CD4-positive, CD25-positive, alpha-beta regulatory T cell (primary cell): ENCODE results near the gene CDKAL1. TPM values are rescaled to one million over a fixed set of nuclear protein-coding genes. Genes with fewer than 3 reads are reported as not detected.

Source experiments
- ATAC-seq, 2 donors: fragments of 150-1000 bp; cut with Tn5 transposase; one replicate each; pipeline ENCODE4 v1.10.0; 2021; ENCODE audit warnings: low read depth in 2 of 2, moderate number of reproducible peaks in 2 of 2, moderate library complexity in 1 of 2
- DNase-seq, 3 donors: peaks; one replicate each; pipeline versions ENCODE4 v3.0.0 to v3.0.0-alpha.2; 2012 to 2022; ENCODE audit warnings: mixed read lengths in 1 of 3
- H3K27ac ChIP-seq: one replicate; pipeline ENCODE4 v1.7.0; 2013; ENCODE audit warnings: mild to moderate bottlenecking, low read length; ENCODE audit not compliant: insufficient read depth, poor library complexity, severe bottlenecking
- H3K27me3 ChIP-seq: one replicate; pipeline ENCODE4 v1.7.0; 2013; ENCODE audit warnings: low read length; ENCODE audit not compliant: control insufficient read depth, insufficient read depth
- H3K36me3 ChIP-seq: one replicate; pipeline ENCODE4 v1.7.0; 2013; ENCODE audit warnings: mild to moderate bottlenecking, low read length, moderate library complexity; ENCODE audit not compliant: control insufficient read depth, insufficient read depth
- H3K4me1 ChIP-seq: 2 replicates; pipeline ENCODE4 v1.7.0; 2013; ENCODE audit warnings: mild to moderate bottlenecking, low read length; ENCODE audit not compliant: insufficient read depth, control insufficient read depth, poor library complexity, severe bottlenecking
- H3K4me3 ChIP-seq: one replicate; pipeline ENCODE4 v1.7.0; 2013; ENCODE audit warnings: low read depth, mild to moderate bottlenecking, low read length, moderate library complexity
- H3K9me3 ChIP-seq, 2 experiments: 1 replicate in 1 of 2; 2 replicates in 1 of 2; pipeline ENCODE4 v1.7.0; 2013; ENCODE audit warnings: low read length in 2 of 2, mild to moderate bottlenecking in 1 of 2, moderate library complexity in 1 of 2; ENCODE audit not compliant: control insufficient read depth in 2 of 2
- H3K27ac Mint-ChIP-seq, 3 donors: one replicate each; pipeline ENCODE4 v1.8.0; 2020 to 2022; ENCODE audit warnings: mild to moderate bottlenecking in 3 of 3, mixed read lengths in 3 of 3, moderate library complexity in 2 of 3
- H3K27me3 Mint-ChIP-seq: one replicate; pipeline ENCODE4 v1.8.0; 2022; ENCODE audit warnings: mild to moderate bottlenecking, mixed read lengths
- H3K36me3 Mint-ChIP-seq: one replicate; pipeline ENCODE4 v1.8.0; 2020; ENCODE audit warnings: mixed read lengths
- H3K4me1 Mint-ChIP-seq, 4 donors: one replicate each; pipeline ENCODE4 v1.8.0; 2020 to 2022; ENCODE audit warnings: mixed read lengths in 4 of 4, mild to moderate bottlenecking in 1 of 4
- H3K4me3 Mint-ChIP-seq, 4 donors: one replicate each; pipeline ENCODE4 v1.8.0; 2020 to 2022; ENCODE audit warnings: mild to moderate bottlenecking in 4 of 4, mixed read lengths in 4 of 4, moderate library complexity in 3 of 4
- H3K9me3 Mint-ChIP-seq, 7 donors: one replicate each; pipeline ENCODE4 v1.8.0; 2020 to 2022; ENCODE audit warnings: mixed read lengths in 7 of 7, mild to moderate bottlenecking in 3 of 7, moderate library complexity in 2 of 7
- polyA plus RNA-seq, 4 donors: library from polyadenylated mRNA; unstranded; fragments of 300-500 nt; fragmentation: Illumina TruSeq; gene quantifications; one replicate each; pipeline ENCODE4 v1.2.3, GENCODE V29; 2021
- total RNA-seq: library from RNA; stranded (reverse); gene quantifications from one replicate; pipeline ENCODE4 v1.2.3, GENCODE V29; 2022

Gene CDKAL1
- total and polyA plus RNA-seq, 5 donors from 2014 or later, result 26.1 to 39.4 (median 30.4) TPM

GRCh38 chr6:21023210-21023609 lies 489.0 kb downstream of the CDKAL1 start:
- H3K36me3 Mint-ChIP-seq, result peaks cover 29% of the 10 kb centered on the region
- DNase-seq (no peak), ATAC-seq (no peak)
- H3K4me1 ChIP-seq, result no peaks in the 10 kb centered on the region
- no peaks in the 10 kb centered on the region for H3K27me3 Mint-ChIP-seq
- peaks cover 0 to 16% (median 7%) of the 10 kb centered on the region in 4 donors for H3K4me1 Mint-ChIP-seq
- H3K4me3 ChIP-seq, result no peak overlapping the region
- H3K27ac ChIP-seq, result no peak overlapping the region
- peaks cover 0 to 8% (median 2%) of the 10 kb centered on the region in 7 donors for H3K9me3 Mint-ChIP-seq
- H3K27ac Mint-ChIP-seq, result no peak overlapping the region
- peaks cover 4% of the 10 kb centered on the region for H3K36me3 ChIP-seq
- H3K27me3 ChIP-seq, result no peaks in the 10 kb centered on the region
- H3K4me3 Mint-ChIP-seq, result no peak overlapping the region
- H3K9me3 ChIP-seq, result no peaks in the 10 kb centered on the region

- H3K4me1 ChIP-seq, result no peaks in the 10 kb centered on the region
- DNase-seq (no peak), ATAC-seq (no peak)
- H3K27ac ChIP-seq, result no peak overlapping the region
- H3K27ac Mint-ChIP-seq, result no peak overlapping the region
- no peaks in the 10 kb centered on the region for H3K27me3 Mint-ChIP-seq
- H3K27me3 ChIP-seq, result no peaks in the 10 kb centered on the region
- peaks cover 0 to 16% (median 7%) of the 10 kb centered on the region in 4 donors for H3K4me1 Mint-ChIP-seq
- H3K36me3 ChIP-seq, result peaks cover 7% of the 10 kb centered on the region
- peaks cover 38% of the 10 kb centered on the region for H3K36me3 Mint-ChIP-seq
- H3K9me3 ChIP-seq, result no peaks in the 10 kb centered on the region
- H3K9me3 Mint-ChIP-seq, result peaks cover 0 to 8% (median 3%) of the 10 kb centered on the region in 7 donors
- no peak overlapping the region for H3K4me3 Mint-ChIP-seq
- H3K4me3 ChIP-seq, result no peak overlapping the region
These were observed 490.4 kb downstream of the CDKAL1 start for GRCh38 chr6:21024616-21025015.

- Histone ChIP-seq H3K27ac (no peak overlapping the region), H3K36me3 (peaks cover 7% of the 10 kb centered on the region), H3K4me3 (no peak overlapping the region), H3K4me1 (no peaks in the 10 kb centered on the region), H3K9me3 (no peaks in the 10 kb centered on the region), H3K27me3 (no peaks in the 10 kb centered on the region)
- no peak for DNase-seq
- Mint-ChIP-seq H3K4me3 (no peak overlapping the region), H3K27ac (peak overlapping the region in 1 of 3 donors; percentile 30), H3K36me3 (peaks cover 39% of the 10 kb centered on the region), H3K27me3 (no peaks in the 10 kb centered on the region), H3K9me3 (peaks cover 0 to 8% (median 3%) of the 10 kb centered on the region in 7 donors), H3K4me1 (peaks cover 0 to 16% (median 7%) of the 10 kb centered on the region in 4 donors)
- no peak for ATAC-seq
These were observed 492.5 kb downstream of the CDKAL1 start for GRCh38 chr6:21026576-21027273.

GRCh38 chr6:21027507-21027906 lies 493.2 kb downstream of the CDKAL1 start:
- H3K4me1 ChIP-seq, result no peaks in the 10 kb centered on the region
- no peaks in the 10 kb centered on the region for H3K27me3 ChIP-seq
- Mint-ChIP-seq H3K27ac (no peak overlapping the region), H3K4me3 (no peak overlapping the region), H3K4me1 (peaks cover 0 to 12% (median 6%) of the 10 kb centered on the region in 4 donors), H3K36me3 (peaks cover 38% of the 10 kb centered on the region), H3K9me3 (peaks cover 0 to 8% (median 3%) of the 10 kb centered on the region in 7 donors), H3K27me3 (no peaks in the 10 kb centered on the region)
- H3K36me3 ChIP-seq, result peaks cover 7% of the 10 kb centered on the region
- ATAC-seq (no peak), DNase-seq (no peak)
- H3K4me3 ChIP-seq, result no peak overlapping the region
- H3K9me3 ChIP-seq, result no peaks in the 10 kb centered on the region
- H3K27ac ChIP-seq, result no peak overlapping the region

- Histone ChIP-seq H3K27ac (no peak overlapping the region), H3K9me3 (no peaks in the 10 kb centered on the region), H3K36me3 (peaks cover 7% of the 10 kb centered on the region), H3K4me3 (no peak overlapping the region), H3K27me3 (no peaks in the 10 kb centered on the region), H3K4me1 (no peaks in the 10 kb centered on the region)
- DNase-seq (no peak), ATAC-seq (no peak)
- Mint-ChIP-seq H3K4me3 (no peak overlapping the region), H3K4me1 (peaks cover 0 to 7% (median 0%) of the 10 kb centered on the region in 4 donors), H3K9me3 (peaks cover 0 to 8% (median 1%) of the 10 kb centered on the region in 7 donors), H3K27me3 (no peaks in the 10 kb centered on the region), H3K27ac (no peak overlapping the region), H3K36me3 (peaks cover 33% of the 10 kb centered on the region)
These were observed 496.9 kb downstream of the CDKAL1 start for GRCh38 chr6:21031182-21031581.

GRCh38 chr6:21033084-21033483 lies 498.8 kb downstream of the CDKAL1 start:
- Mint-ChIP-seq H3K36me3 (peaks cover 19% of the 10 kb centered on the region), H3K4me3 (no peak overlapping the region), H3K27me3 (no peaks in the 10 kb centered on the region), H3K9me3 (peaks cover 0 to 1% (median 0%) of the 10 kb centered on the region in 7 donors), H3K27ac (no peak overlapping the region), H3K4me1 (peaks cover 0 to 10% (median 0%) of the 10 kb centered on the region in 4 donors)
- ATAC-seq (no peak), DNase-seq (no peak)
- H3K27ac ChIP-seq, result no peak overlapping the region
- H3K27me3 ChIP-seq, result no peaks in the 10 kb centered on the region
- no peaks in the 10 kb centered on the region for H3K9me3 ChIP-seq
- peaks cover 2% of the 10 kb centered on the region for H3K36me3 ChIP-seq
- no peaks in the 10 kb centered on the region for H3K4me1 ChIP-seq
- no peak overlapping the region for H3K4me3 ChIP-seq

GRCh38 chr6:21033575-21034026 lies 499.3 kb downstream of the CDKAL1 start:
- H3K27ac ChIP-seq, result no peak overlapping the region
- H3K36me3 ChIP-seq, result no peaks in the 10 kb centered on the region
- H3K27me3 ChIP-seq, result no peaks in the 10 kb centered on the region
- no peak for DNase-seq
- H3K4me3 ChIP-seq, result no peak overlapping the region
- Mint-ChIP-seq H3K9me3 (peaks cover 0 to 1% (median 0%) of the 10 kb centered on the region in 7 donors), H3K27me3 (no peaks in the 10 kb centered on the region), H3K4me1 (peaks cover 0 to 12% (median 0%) of the 10 kb centered on the region in 4 donors), H3K36me3 (peaks cover 18% of the 10 kb centered on the region), H3K4me3 (no peak overlapping the region), H3K27ac (no peak overlapping the region)
- ATAC-seq, result no peak
- no peaks in the 10 kb centered on the region for H3K4me1 ChIP-seq
- no peaks in the 10 kb centered on the region for H3K9me3 ChIP-seq

- no peak for DNase-seq
- H3K27ac ChIP-seq, result no peak overlapping the region
- no peaks in the 10 kb centered on the region for H3K4me1 ChIP-seq
- no peaks in the 10 kb centered on the region for H3K36me3 ChIP-seq
- H3K9me3 Mint-ChIP-seq, result no peaks in the 10 kb centered on the region
- no peak for ATAC-seq
- H3K4me1 Mint-ChIP-seq, result peaks cover 0 to 12% (median 0%) of the 10 kb centered on the region in 4 donors
- H3K27ac Mint-ChIP-seq, result no peak overlapping the region
- no peaks in the 10 kb centered on the region for H3K27me3 Mint-ChIP-seq
- H3K4me3 ChIP-seq, result no peak overlapping the region
- H3K36me3 Mint-ChIP-seq, result peaks cover 12% of the 10 kb centered on the region
- no peaks in the 10 kb centered on the region for H3K27me3 ChIP-seq
- no peak overlapping the region for H3K4me3 Mint-ChIP-seq
- H3K9me3 ChIP-seq, result no peaks in the 10 kb centered on the region
These were observed 500.1 kb downstream of the CDKAL1 start for GRCh38 chr6:21034345-21034744.
